ENCODE results near the gene LARP4.
A peak's percentile ranks its signal among the peaks of the same experiment; 100 is the strongest.
"Not testable (repeated sequence)": the region's sequence is repeated elsewhere in the genome, so short reads cannot be mapped to it uniquely, and the experiment has no call there.

LARP4 gene

GRCh38 chr12:50400638-50401499 is at the start of gene LARP4:
Gene LARP4 (plus strand): TSS chr12:50400885. CDS start chr12:50401011, 126 bp downstream.
- H3K27me3 ChIP-seq (ENCODE audit: control insufficient read depth in 1 of 2, insufficient read depth in 2 of 2, low read length in 2 of 2) = no peaks in the 10 kb centered on the region
- H3K4me1 ChIP-seq (ENCODE audit: insufficient read depth, low read length) = peaks cover 21% of the 10 kb centered on the region
- peak within 1 kb of the TSS; percentile 83 for H3K9ac ChIP-seq (ENCODE audit: low read length)
- no peaks in the 10 kb centered on the region for H3K36me3 ChIP-seq (ENCODE audit: insufficient read depth, low read length)
- H3K9me3 ChIP-seq (ENCODE audit: low read length) = no peaks in the 10 kb centered on the region
- H3K27ac ChIP-seq (ENCODE audit: low read depth, low read length) = peak within 1 kb of the TSS; percentile 84
- peak within 1 kb of the TSS; percentile 75 to 94 for H3K4me3 ChIP-seq (ENCODE audit: low read depth in 1 of 2, low read length in 2 of 2)

GRCh38 chr12:50351120-50352043 is 49.3 kb upstream of the LARP4 start:
- H3K4me1 ChIP-seq (ENCODE audit: insufficient read depth, low read length) = no peaks in the 10 kb centered on the region
- no peaks in the 10 kb centered on the region for H3K36me3 ChIP-seq (ENCODE audit: insufficient read depth, low read length)
- no peaks in the 10 kb centered on the region for H3K27me3 ChIP-seq (ENCODE audit: control insufficient read depth in 1 of 2, insufficient read depth in 2 of 2, low read length in 2 of 2)
- H3K4me3 ChIP-seq (ENCODE audit: low read depth in 1 of 2, low read length in 2 of 2) = no peak overlapping the region
- H3K9ac ChIP-seq (ENCODE audit: low read length) = no peak overlapping the region
- H3K27ac ChIP-seq (ENCODE audit: low read depth, low read length) = no peak overlapping the region
- H3K9me3 ChIP-seq (ENCODE audit: low read length) = no peaks in the 10 kb centered on the region

DNA sequence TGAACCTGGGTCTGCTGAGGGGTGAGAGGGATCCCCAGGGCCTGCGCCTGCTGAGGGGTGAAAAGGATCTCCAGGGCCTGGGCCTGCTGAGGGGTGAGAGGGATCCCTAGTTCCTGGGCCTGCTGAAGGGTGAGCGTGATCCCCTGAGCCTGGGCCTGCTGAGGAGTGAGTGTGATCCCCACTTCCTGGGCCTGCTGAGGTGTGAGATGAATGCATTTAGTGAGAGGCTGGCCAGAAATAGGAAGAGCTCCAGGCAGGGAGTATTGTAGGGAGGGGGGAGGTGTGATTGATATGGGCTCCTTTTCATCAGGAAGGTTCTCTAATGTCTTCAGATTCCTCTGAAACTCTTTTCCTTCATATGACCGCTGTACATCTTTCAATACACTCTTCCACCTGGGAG is 47.3 kb upstream of the LARP4 start:
- Histone ChIP-seq H3K27ac (ENCODE audit: low read depth, low read length) (no peak overlapping the region), H3K27me3 (ENCODE audit: control insufficient read depth in 1 of 2, insufficient read depth in 2 of 2, low read length in 2 of 2) (no peaks in the 10 kb centered on the region), H3K4me3 (ENCODE audit: low read depth in 1 of 2, low read length in 2 of 2) (no peak overlapping the region), H3K4me1 (ENCODE audit: insufficient read depth, low read length) (no peaks in the 10 kb centered on the region), H3K9ac (ENCODE audit: low read length) (no peak overlapping the region), H3K36me3 (ENCODE audit: insufficient read depth, low read length) (no peaks in the 10 kb centered on the region), H3K9me3 (ENCODE audit: low read length) (no peaks in the 10 kb centered on the region)

DNA sequence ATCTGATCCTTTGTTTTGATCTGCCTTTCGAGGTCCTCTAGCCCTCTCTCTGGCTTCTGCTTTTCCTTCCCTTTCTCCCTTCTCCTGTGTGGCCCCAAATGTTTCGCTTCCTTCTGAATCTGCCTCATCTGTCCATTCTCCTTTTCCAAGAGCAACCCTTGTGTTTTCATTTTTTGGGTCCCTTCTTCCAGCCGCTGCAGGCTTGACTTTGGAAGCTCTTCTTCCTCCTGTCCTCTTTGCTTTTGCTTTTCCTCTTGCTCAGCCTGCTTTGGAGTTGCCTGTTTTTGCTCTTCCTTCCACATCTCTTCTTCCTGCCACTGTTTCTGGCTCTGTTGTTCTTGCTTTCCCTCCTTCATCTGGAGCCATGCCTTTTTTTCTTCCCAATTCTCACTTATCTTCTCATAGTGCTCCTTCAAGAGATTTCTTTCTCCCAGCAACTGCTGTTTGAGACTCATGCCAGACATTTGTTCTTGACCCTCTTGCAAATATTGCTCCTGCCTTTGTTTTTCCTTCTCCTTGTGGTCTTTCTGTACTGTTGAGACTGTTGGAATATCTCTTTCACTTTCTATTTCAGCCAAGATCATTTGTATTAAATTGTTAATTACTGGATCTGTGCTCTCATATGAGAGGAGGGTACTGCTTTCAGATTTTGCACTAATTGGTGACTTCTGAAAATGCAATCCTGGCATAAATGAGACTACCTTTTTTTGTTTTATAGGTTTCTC is 46.7 kb upstream of the LARP4 start:
- Histone ChIP-seq H3K9ac (ENCODE audit: low read length) (no peak overlapping the region), H3K27ac (ENCODE audit: low read depth, low read length) (no peak overlapping the region), H3K36me3 (ENCODE audit: insufficient read depth, low read length) (no peaks in the 10 kb centered on the region), H3K9me3 (ENCODE audit: low read length) (no peaks in the 10 kb centered on the region), H3K4me1 (ENCODE audit: insufficient read depth, low read length) (no peaks in the 10 kb centered on the region), H3K4me3 (ENCODE audit: low read depth in 1 of 2, low read length in 2 of 2) (no peak overlapping the region), H3K27me3 (ENCODE audit: control insufficient read depth in 1 of 2, insufficient read depth in 2 of 2, low read length in 2 of 2) (no peaks in the 10 kb centered on the region)

DNA sequence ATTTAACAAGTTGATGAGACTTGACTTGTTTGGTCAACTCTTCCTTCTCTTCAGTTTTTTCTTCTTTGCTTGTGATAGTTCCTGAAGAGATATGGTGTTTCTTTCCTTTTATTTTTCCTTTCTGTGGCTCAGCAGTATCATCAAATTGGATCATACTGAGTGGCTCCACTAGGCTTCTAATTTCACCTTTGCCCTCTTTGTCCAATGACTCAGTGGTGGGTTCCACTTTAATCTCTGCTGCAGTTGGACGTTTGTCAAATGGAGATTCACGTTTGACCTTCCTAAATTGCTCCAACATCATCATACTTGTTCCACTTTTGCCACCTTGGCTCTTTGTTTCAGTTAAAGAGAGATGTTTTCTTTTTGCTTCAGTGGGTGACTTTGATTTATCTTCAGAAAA is 45.8 kb upstream of the LARP4 start:
- no peak overlapping the region for H3K9ac ChIP-seq (ENCODE audit: low read length)
- no peak overlapping the region for H3K4me3 ChIP-seq (ENCODE audit: low read depth in 1 of 2, low read length in 2 of 2)
- no peaks in the 10 kb centered on the region for H3K27me3 ChIP-seq (ENCODE audit: control insufficient read depth in 1 of 2, insufficient read depth in 2 of 2, low read length in 2 of 2)
- no peaks in the 10 kb centered on the region for H3K9me3 ChIP-seq (ENCODE audit: low read length)
- no peaks in the 10 kb centered on the region for H3K36me3 ChIP-seq (ENCODE audit: insufficient read depth, low read length)
- H3K27ac ChIP-seq (ENCODE audit: low read depth, low read length) = no peak overlapping the region
- no peaks in the 10 kb centered on the region for H3K4me1 ChIP-seq (ENCODE audit: insufficient read depth, low read length)

DNA sequence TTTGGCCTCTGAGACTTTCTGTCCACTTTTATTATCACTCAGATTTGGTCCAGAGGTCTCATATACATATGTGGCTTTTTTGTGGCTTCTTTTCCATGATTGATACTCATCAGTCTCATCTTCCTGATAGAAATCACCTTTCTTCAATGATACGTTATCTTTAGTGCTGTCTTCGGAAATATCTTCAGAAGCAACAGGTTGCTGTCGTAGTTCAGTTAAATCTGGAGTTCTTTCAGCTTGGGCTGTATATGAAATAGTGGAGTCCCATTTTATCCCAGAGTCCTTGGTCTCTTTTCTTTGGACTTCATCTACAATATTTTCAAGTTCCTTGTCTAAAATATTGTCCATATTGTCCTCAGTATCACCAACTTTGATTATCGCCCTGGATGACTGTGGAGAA is 45.3 kb upstream of the LARP4 start:
- Histone ChIP-seq H3K27ac (ENCODE audit: low read depth, low read length) (no peak overlapping the region), H3K9ac (ENCODE audit: low read length) (no peak overlapping the region), H3K4me3 (ENCODE audit: low read depth in 1 of 2, low read length in 2 of 2) (no peak overlapping the region), H3K36me3 (ENCODE audit: insufficient read depth, low read length) (no peaks in the 10 kb centered on the region), H3K27me3 (ENCODE audit: control insufficient read depth in 1 of 2, insufficient read depth in 2 of 2, low read length in 2 of 2) (no peaks in the 10 kb centered on the region), H3K4me1 (ENCODE audit: insufficient read depth, low read length) (no peaks in the 10 kb centered on the region), H3K9me3 (ENCODE audit: low read length) (no peaks in the 10 kb centered on the region)

DNA sequence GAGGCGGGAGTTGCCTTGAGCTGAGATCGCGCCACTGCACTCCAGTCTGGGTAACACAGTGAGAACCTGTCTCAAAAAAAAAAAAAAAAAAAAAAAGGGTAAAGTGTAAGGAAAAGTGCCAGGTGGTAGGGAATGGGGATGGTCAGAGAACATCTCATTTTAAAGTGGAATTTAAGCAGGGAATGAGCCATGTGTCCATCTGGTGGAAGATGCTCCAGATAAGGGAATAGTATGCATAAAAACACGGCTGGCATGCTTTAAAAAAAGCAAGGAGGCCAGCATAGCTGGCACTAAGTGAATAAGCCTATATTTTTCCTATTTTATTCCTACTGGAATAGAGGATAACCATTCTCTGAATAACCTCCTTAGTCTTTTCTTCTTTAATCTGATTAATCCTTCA is 38.0 kb upstream of the LARP4 start:
- Histone ChIP-seq H3K4me1 (ENCODE audit: insufficient read depth, low read length) (no peaks in the 10 kb centered on the region), H3K27me3 (ENCODE audit: control insufficient read depth in 1 of 2, insufficient read depth in 2 of 2, low read length in 2 of 2) (no peaks in the 10 kb centered on the region), H3K4me3 (ENCODE audit: low read depth in 1 of 2, low read length in 2 of 2) (no peak overlapping the region), H3K9ac (ENCODE audit: low read length) (no peak overlapping the region), H3K27ac (ENCODE audit: low read depth, low read length) (no peak overlapping the region), H3K9me3 (ENCODE audit: low read length) (no peaks in the 10 kb centered on the region), H3K36me3 (ENCODE audit: insufficient read depth, low read length) (no peaks in the 10 kb centered on the region)

GRCh38 chr12:50363141-50363540 is 37.5 kb upstream of the LARP4 start:
- Histone ChIP-seq H3K27me3 (ENCODE audit: control insufficient read depth in 1 of 2, insufficient read depth in 2 of 2, low read length in 2 of 2) (no peaks in the 10 kb centered on the region), H3K4me1 (ENCODE audit: insufficient read depth, low read length) (no peaks in the 10 kb centered on the region), H3K27ac (ENCODE audit: low read depth, low read length) (no peak overlapping the region), H3K9ac (ENCODE audit: low read length) (no peak overlapping the region), H3K9me3 (ENCODE audit: low read length) (no peaks in the 10 kb centered on the region), H3K4me3 (ENCODE audit: low read depth in 1 of 2, low read length in 2 of 2) (no peak overlapping the region), H3K36me3 (ENCODE audit: insufficient read depth, low read length) (no peaks in the 10 kb centered on the region)

DNA sequence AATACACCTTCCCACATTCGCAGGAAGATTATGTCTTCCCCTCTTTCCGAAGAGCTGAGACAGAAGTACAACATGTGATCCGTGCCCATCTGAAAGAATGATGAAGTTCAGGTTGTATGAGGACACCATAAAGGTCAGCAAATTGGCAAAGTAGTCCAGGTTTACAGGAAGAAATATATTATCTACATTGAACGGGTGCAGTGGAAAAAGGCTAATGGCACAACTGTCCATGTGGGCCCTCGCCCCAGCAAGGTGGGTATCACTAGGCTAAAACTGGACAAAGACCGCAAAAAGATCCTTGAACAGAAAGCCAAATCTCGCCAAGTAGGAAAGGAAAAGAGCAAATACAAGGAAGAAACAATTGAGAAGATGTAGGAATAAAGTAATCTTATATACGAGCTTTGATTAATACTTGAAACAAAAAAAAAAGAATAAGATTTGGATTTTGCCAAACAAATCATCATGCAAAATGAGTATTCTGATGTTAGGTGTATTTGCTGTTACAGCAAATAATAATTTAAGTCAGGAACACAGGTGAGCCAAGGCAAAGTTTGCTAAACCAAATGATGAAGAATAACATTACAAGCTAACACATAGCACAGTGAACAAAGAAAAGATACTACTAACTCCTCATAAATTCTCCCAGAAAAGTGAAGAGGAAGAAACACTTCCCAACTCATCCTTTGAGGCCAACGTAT is 34.8 kb upstream of the LARP4 start:
- Histone ChIP-seq H3K9ac (ENCODE audit: low read length) (no peak overlapping the region), H3K9me3 (ENCODE audit: low read length) (no peaks in the 10 kb centered on the region), H3K27ac (ENCODE audit: low read depth, low read length) (no peak overlapping the region), H3K36me3 (ENCODE audit: insufficient read depth, low read length) (no peaks in the 10 kb centered on the region), H3K4me3 (ENCODE audit: low read depth in 1 of 2, low read length in 2 of 2) (no peak overlapping the region), H3K4me1 (ENCODE audit: insufficient read depth, low read length) (no peaks in the 10 kb centered on the region), H3K27me3 (ENCODE audit: control insufficient read depth in 1 of 2, insufficient read depth in 2 of 2, low read length in 2 of 2) (no peaks in the 10 kb centered on the region)

DNA sequence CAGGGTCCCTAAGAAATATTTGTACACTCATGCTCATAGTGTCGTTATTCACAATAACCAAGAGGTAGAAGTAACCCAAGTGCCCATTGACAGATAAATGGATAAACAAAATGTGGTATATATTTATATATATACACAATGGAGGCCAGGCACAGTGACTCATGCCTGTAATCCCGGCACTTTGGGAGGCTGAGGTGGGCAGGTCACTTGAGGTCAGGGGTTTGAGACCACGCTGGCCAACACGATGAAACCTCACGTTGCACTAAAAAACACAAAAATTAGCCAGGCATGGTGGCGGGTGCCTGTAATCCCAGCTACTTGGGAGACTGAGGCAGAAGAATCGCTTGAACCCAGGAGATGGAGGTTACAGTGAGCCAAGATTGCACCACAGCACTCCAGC is 30.0 kb upstream of the LARP4 start:
- H3K27ac ChIP-seq (ENCODE audit: low read depth, low read length); H3K9ac ChIP-seq (ENCODE audit: low read length); H3K27me3 ChIP-seq (ENCODE audit: control insufficient read depth in 1 of 2, insufficient read depth in 2 of 2, low read length in 2 of 2); H3K36me3 ChIP-seq (ENCODE audit: insufficient read depth, low read length); H3K9me3 ChIP-seq (ENCODE audit: low read length); H3K4me1 ChIP-seq (ENCODE audit: insufficient read depth, low read length); H3K4me3 ChIP-seq (ENCODE audit: low read depth in 1 of 2, low read length in 2 of 2): not testable (repeated sequence)

DNA sequence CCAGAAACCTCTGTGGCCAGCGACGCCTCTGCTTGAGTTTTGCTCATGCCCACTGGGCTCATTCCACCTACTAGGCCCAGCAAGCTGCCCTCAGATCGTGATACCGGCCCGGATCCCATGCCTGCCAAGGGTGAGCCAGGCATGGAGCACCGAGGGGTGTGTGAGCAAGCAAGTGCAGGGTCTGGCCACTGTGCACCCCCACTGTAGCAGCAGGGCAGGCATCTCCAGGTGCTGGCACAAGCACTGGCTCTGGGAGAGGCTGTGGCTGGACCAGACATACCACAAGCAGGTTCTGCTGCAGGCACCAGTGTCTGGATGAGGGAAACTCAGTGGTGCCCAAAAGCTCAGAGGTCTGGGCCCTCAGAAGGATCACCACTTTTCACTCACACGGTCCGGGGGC is 24.9 kb upstream of the LARP4 start:
- Histone ChIP-seq H3K9ac (ENCODE audit: low read length) (no peak overlapping the region), H3K36me3 (ENCODE audit: insufficient read depth, low read length) (no peaks in the 10 kb centered on the region), H3K27me3 (ENCODE audit: control insufficient read depth in 1 of 2, insufficient read depth in 2 of 2, low read length in 2 of 2) (no peaks in the 10 kb centered on the region), H3K4me1 (ENCODE audit: insufficient read depth, low read length) (no peaks in the 10 kb centered on the region), H3K27ac (ENCODE audit: low read depth, low read length) (no peak overlapping the region), H3K9me3 (ENCODE audit: low read length) (no peaks in the 10 kb centered on the region), H3K4me3 (ENCODE audit: low read depth in 1 of 2, low read length in 2 of 2) (no peak overlapping the region)
